Small intestine (tissue), 7 donors: ENCODE data around the gene AP3B1. TPM values are rescaled to one million over a fixed set of nuclear protein-coding genes. Genes with fewer than 3 reads are reported as not detected.

Experiments used
- DNase-seq, 2 donors: peaks; one replicate each; pipeline versions ENCODE4 v3.0.0 to v3.0.0-alpha.2; 2013
- FAIRE-seq: peaks from 2 replicates; lab custom pipeline; 2012; peaks lifted over from hg19 to GRCh38; lab: Jason Lieb, UNC
- H3K27ac ChIP-seq, 3 donors: one replicate each; pipeline ENCODE4 v1.5.1; 2013; ENCODE audit warnings: low read length in 2 of 3, mild to moderate bottlenecking in 2 of 3, control low read depth in 1 of 3, inconsistent platforms in 1 of 3, low read depth in 1 of 3, moderate library complexity in 1 of 3
- H3K27me3 ChIP-seq, 3 donors: one replicate each; pipeline ENCODE4 v1.6.1; 2013; ENCODE audit warnings: low read length in 3 of 3, inconsistent platforms in 1 of 3; ENCODE audit not compliant: control insufficient read depth in 3 of 3, insufficient read depth in 3 of 3
- H3K36me3 ChIP-seq, 3 donors: one replicate each; pipeline ENCODE4 v1.6.1; 2013; ENCODE audit warnings: low read length in 3 of 3, inconsistent platforms in 1 of 3, low read depth in 1 of 3, mild to moderate bottlenecking in 1 of 3, moderate library complexity in 1 of 3; ENCODE audit not compliant: control insufficient read depth in 3 of 3, insufficient read depth in 2 of 3
- H3K4me1 ChIP-seq, 3 donors: one replicate each; pipeline ENCODE4 v1.6.1; 2013; ENCODE audit warnings: low read length in 2 of 3, inconsistent platforms in 1 of 3, low read depth in 1 of 3, mild to moderate bottlenecking in 1 of 3, moderate library complexity in 1 of 3; ENCODE audit not compliant: control insufficient read depth in 3 of 3, insufficient read depth in 2 of 3
- H3K4me3 ChIP-seq, 3 donors: one replicate each; pipeline ENCODE4 v1.5.1; 2013; ENCODE audit warnings: low read length in 3 of 3, control low read depth in 1 of 3, inconsistent platforms in 1 of 3, low read depth in 1 of 3, mild to moderate bottlenecking in 1 of 3, moderate library complexity in 1 of 3
- H3K9me3 ChIP-seq, 2 donors: one replicate each; pipeline ENCODE4 v1.6.1; 2013; ENCODE audit warnings: low read depth in 1 of 2, low read length in 1 of 2; ENCODE audit not compliant: control insufficient read depth in 2 of 2, insufficient read depth in 1 of 2
- WGBS, 3 donors: extraction: QIAGEN DNeasy Blood & Tissue Kit; methylation state at CpG; one replicate each; pipeline ENCODE4 v1.1.7; 2013; 5-methylcytosine and 5-hydroxymethylcytosine counted together
- polyA plus RNA-seq, 4 donors: library from polyadenylated mRNA; stranded (reverse) in 3 of 4; unstranded in 1 of 4; fragments of 200-250 nt in 3 of 4; fragments of 120-200 nt in 1 of 4; gene quantifications; one replicate each; pipeline versions ENCODE4 v1.2.1 to v1.2.3, GENCODE V29; 2013
- donor health status: healthy with polysubstance abuse.
- donor health status: control.
- donor health status: control.
- donor health status: Bipolar disorder and iron deficiency.
- donor health status: healthy.

AP3B1 gene
- polyA plus RNA-seq, 4 donors = 22.6 to 38.0 (median 30.6) TPM

GRCh38 chr5:78116167-78116566 is 178.3 kb downstream of the AP3B1 start:
- 93 to 97% (median 96%) methylated on average over 1 of the region's 1 CpG for WGBS, 3 donors
- Histone ChIP-seq H3K4me3 (no peak overlapping the region), H3K27me3 (no peaks in the 10 kb centered on the region), H3K9me3 (peaks cover 0 to 3% of the 10 kb centered on the region in 2 donors), H3K4me1 (no peaks in the 10 kb centered on the region), H3K27ac (no peak overlapping the region), H3K36me3 (peaks cover 0 to 6% (median 4%) of the 10 kb centered on the region in 3 donors)
- FAIRE-seq = no peak
- no peak for DNase-seq

- peaks cover 0 to 4% (median 4%) of the 10 kb centered on the region in 3 donors for H3K36me3 ChIP-seq
- no peaks in the 10 kb centered on the region for H3K4me1 ChIP-seq
- H3K4me3 ChIP-seq = no peak overlapping the region
- H3K27me3 ChIP-seq = no peaks in the 10 kb centered on the region
- FAIRE-seq (no peak), DNase-seq (no peak)
- H3K27ac ChIP-seq = no peak overlapping the region
- peaks cover 0 to under 1% of the 10 kb centered on the region in 2 donors for H3K9me3 ChIP-seq
- WGBS, 3 donors = 83 to 90% (median 85%) methylated on average over 5 of the region's 5 CpGs
Measured at GRCh38 chr5:78113689-78114264, 180.7 kb downstream of the AP3B1 start.

- peaks cover 0 to 4% (median 3%) of the 10 kb centered on the region in 3 donors for H3K36me3 ChIP-seq
- WGBS, 3 donors = 95 to 97% (median 97%) methylated on average over 10 of the region's 10 CpGs
- no peaks in the 10 kb centered on the region for H3K4me1 ChIP-seq
- no peak for DNase-seq
- FAIRE-seq = no peak
- no peaks in the 10 kb centered on the region for H3K27me3 ChIP-seq
- H3K9me3 ChIP-seq = no peaks in the 10 kb centered on the region
- no peak overlapping the region for H3K4me3 ChIP-seq
- H3K27ac ChIP-seq = no peak overlapping the region
Measured at GRCh38 chr5:78112931-78113330, 181.6 kb downstream of the AP3B1 start.

GRCh38 chr5:78109891-78110324 is 184.6 kb downstream of the AP3B1 start:
- Histone ChIP-seq H3K27me3 (no peaks in the 10 kb centered on the region), H3K4me1 (no peaks in the 10 kb centered on the region), H3K36me3 (peaks cover 0 to 9% (median 7%) of the 10 kb centered on the region in 3 donors), H3K4me3 (no peak overlapping the region), H3K9me3 (no peaks in the 10 kb centered on the region), H3K27ac (no peak overlapping the region)
- WGBS, 3 donors = 87 to 96% (median 94%) methylated on average over 3 of the region's 3 CpGs
- no peak for FAIRE-seq
- DNase-seq = no peak

GRCh38 chr5:78108564-78108963 is 185.9 kb downstream of the AP3B1 start:
- DNase-seq (no peak), FAIRE-seq (no peak)
- no peak overlapping the region for H3K27ac ChIP-seq
- H3K9me3 ChIP-seq = no peaks in the 10 kb centered on the region
- 91 to 94% (median 93%) methylated on average over 3 of the region's 3 CpGs for WGBS, 3 donors
- no peak overlapping the region for H3K4me3 ChIP-seq
- H3K36me3 ChIP-seq = peaks cover 0 to 7% (median 5%) of the 10 kb centered on the region in 3 donors
- H3K27me3 ChIP-seq = no peaks in the 10 kb centered on the region
- no peaks in the 10 kb centered on the region for H3K4me1 ChIP-seq

- no peak for FAIRE-seq
Measured at GRCh38 chr5:78103232-78103918, 191.1 kb downstream of the AP3B1 start.

GRCh38 chr5:78102500-78102899 is 192.0 kb downstream of the AP3B1 start:
- Histone ChIP-seq H3K4me1 (no peaks in the 10 kb centered on the region), H3K36me3 (peaks cover 0 to 12% (median 8%) of the 10 kb centered on the region in 3 donors), H3K27me3 (no peaks in the 10 kb centered on the region), H3K9me3 (peaks cover 0 to 4% of the 10 kb centered on the region in 2 donors), H3K27ac (no peak overlapping the region), H3K4me3 (no peak overlapping the region)
- no peak for FAIRE-seq
- no peak for DNase-seq

More at GRCh38 chr5:78103232-78103918, 191.1 kb downstream of the AP3B1 start:
- Histone ChIP-seq H3K4me3 (no peak overlapping the region), H3K27ac (no peak overlapping the region), H3K36me3 (peaks cover 0 to 13% (median 8%) of the 10 kb centered on the region in 3 donors), H3K9me3 (peaks cover 0 to 4% of the 10 kb centered on the region in 2 donors), H3K27me3 (no peaks in the 10 kb centered on the region), H3K4me1 (no peaks in the 10 kb centered on the region)
- WGBS, 3 donors = 75 to 90% (median 89%) methylated on average over 4 of the region's 4 CpGs
- DNase-seq = no peak

GRCh38 chr5:78095125-78095524 is 199.4 kb downstream of the AP3B1 start:
- Histone ChIP-seq H3K4me1 (no peaks in the 10 kb centered on the region), H3K4me3 (no peak overlapping the region), H3K9me3 (peaks cover 0 to 7% of the 10 kb centered on the region in 2 donors), H3K36me3 (peaks cover 0 to 8% (median 8%) of the 10 kb centered on the region in 3 donors), H3K27me3 (no peaks in the 10 kb centered on the region), H3K27ac (no peak overlapping the region)
- no peak for DNase-seq
- FAIRE-seq = no peak
